ENCODE measurements around the gene LILRA5.
A peak's percentile ranks its signal among the peaks of the same experiment; 100 is the strongest.
"Not testable (repeated sequence)": the region's sequence is repeated elsewhere in the genome, so short reads cannot be mapped to it uniquely, and the experiment has no call there.

The LILRA5 gene

GRCh38 chr19:54271587-54271986, 41.4 kb downstream of the LILRA5 start:
- DNase-seq: not testable (repeated sequence)

GRCh38 chr19:54271106-54271505, 41.9 kb downstream of the LILRA5 start:
- no peak for DNase-seq

DNA sequence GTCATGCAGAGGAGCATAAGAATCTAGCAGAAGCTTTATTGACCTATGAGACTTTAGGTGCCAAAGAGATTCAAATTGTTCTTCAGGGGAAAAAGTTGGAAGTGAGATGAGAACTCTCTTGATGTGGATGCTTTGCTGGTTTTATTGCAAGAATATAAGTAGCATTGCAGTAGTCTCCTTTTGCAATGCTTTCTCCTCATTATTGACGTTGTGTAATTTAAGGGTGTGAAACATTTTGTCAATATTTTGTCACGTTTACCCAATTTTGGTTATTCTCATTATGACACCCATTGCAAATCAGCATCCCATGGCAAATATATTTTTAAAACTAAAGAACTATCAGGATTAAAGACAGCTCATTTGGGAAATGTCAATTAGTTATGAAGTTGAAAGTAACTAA, 44.0 kb downstream of the LILRA5 start:
- DNase-seq: no peak

DNA sequence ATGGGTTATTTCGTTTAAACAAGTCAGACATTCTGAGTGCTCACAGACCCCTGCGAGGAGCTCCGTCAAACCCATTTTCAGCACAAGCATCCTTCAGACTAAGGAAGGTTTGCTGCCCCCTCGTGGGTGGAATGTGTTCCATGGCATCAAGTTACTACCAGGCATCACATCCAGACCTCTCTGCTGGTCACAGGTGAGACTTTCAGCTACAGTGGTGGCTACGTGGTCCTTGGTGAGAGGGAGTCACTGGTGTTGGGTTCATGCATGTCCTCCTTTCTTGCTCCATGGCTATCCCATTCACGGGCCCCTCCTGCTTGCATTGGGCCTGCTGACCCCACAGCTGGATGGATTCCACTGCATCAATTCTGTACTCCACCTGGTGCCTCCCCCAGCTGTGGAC, 46.8 kb downstream of the LILRA5 start:
- DNase-seq: peak; percentile 79

DNA sequence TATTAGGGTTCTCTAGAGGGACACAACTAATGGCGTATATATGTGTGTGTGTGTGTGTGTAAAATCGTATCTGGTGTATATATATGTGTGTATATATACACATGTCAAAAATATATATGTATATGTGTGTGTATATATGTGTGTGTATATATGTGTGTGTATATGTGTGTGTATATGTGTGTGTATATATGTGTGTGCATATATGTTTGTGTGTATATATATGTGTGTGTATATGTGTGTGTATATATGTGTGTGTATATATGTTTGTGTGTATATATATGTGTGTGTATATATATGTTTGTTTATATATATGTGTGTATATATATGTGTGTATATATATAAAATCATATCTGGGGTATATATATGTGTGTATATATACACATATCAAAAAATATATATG, 50.5 kb downstream of the LILRA5 start:
- DNase-seq: no peak

- DNase-seq: no peak
These were observed 50.9 kb downstream of the LILRA5 start for GRCh38 chr19:54262066-54262465.

- no peak for DNase-seq
These were observed 55.9 kb downstream of the LILRA5 start, which contains the start of gene LILRB5 for GRCh38 chr19:54257116-54257480. Gene LILRB5, minus strand, starts transcription at chr19:54257273. Its CDS starts 80 bp downstream, at chr19:54257193.
